H1 (cell line): ENCODE measurements around the gene ARHGAP21. TPM values are rescaled to one million over a fixed set of nuclear protein-coding genes. Genes with fewer than 3 reads are reported as not detected.

Experiments used
- CTCF ChIA-PET: fragments of 300-600 bp; sonication (Branson Sonifier 250); formaldehyde crosslinking; loops from one replicate; lab custom pipeline; 2021; ENCODE audit not compliant: partially characterized antibody; lab: Charles Lee
- POLR2A ChIA-PET: fragments of 300-600 bp; sonication (Branson Sonifier 250); formaldehyde crosslinking; loops from one replicate; lab custom pipeline; 2021; ENCODE audit warnings: inconsistent platforms; ENCODE audit not compliant: partially characterized antibody; lab: Charles Lee
- DNase-seq, 2 experiments: peaks; one replicate each; pipeline versions ENCODE4 v3.0.0 to v3.0.0-alpha.2; 2010 to 2022; ENCODE audit warnings: low spot score in 2 of 2, low read depth in 1 of 2, mixed read lengths in 1 of 2
- FAIRE-seq: peaks from 2 replicates; lab custom pipeline; 2011; peaks lifted over from hg19 to GRCh38; lab: Jason Lieb, UNC
- H2AFZ ChIP-seq: 2 replicates; pipeline ENCODE4 v1.8.1; 2012; ENCODE audit warnings: low read length, inconsistent platforms
- H2AK5ac ChIP-seq: 2 replicates; pipeline ENCODE4 v1.6.1; 2013; ENCODE audit warnings: low read depth, low read length
- H2BK120ac ChIP-seq: replicated peaks from 2 replicates; pipeline ENCODE3; 2013; ENCODE audit warnings: low read depth, low read length, inconsistent platforms
- H2BK12ac ChIP-seq: 2 replicates; pipeline ENCODE4 v1.6.1; 2013; ENCODE audit warnings: low read depth, low read length
- H2BK15ac ChIP-seq: 2 replicates; pipeline ENCODE4 v1.6.1; 2013; ENCODE audit warnings: low read length
- H2BK20ac ChIP-seq: 2 replicates; pipeline ENCODE4 v1.6.1; 2013; ENCODE audit warnings: low read length
- H2BK5ac ChIP-seq: 2 replicates; pipeline ENCODE4 v1.6.1; 2013; ENCODE audit warnings: low read depth, low read length
- H3K14ac ChIP-seq: 2 replicates; pipeline ENCODE4 v1.6.1; 2013; ENCODE audit warnings: inconsistent platforms; ENCODE audit not compliant: insufficient read length
- H3K18ac ChIP-seq: 2 replicates; pipeline ENCODE4 v1.6.1; 2013; ENCODE audit warnings: low read length; ENCODE audit errors: extremely low read depth
- H3K23ac ChIP-seq: 2 replicates; pipeline ENCODE4 v1.6.1; 2013; ENCODE audit warnings: inconsistent platforms; ENCODE audit not compliant: insufficient read length
- H3K23me2 ChIP-seq: 2 replicates; pipeline ENCODE4 v1.6.1; 2013; ENCODE audit warnings: low read depth, low read length
- H3K27ac ChIP-seq: 2 replicates; pipeline ENCODE4 v1.6.1; 2011; ENCODE audit warnings: low read depth, low read length, inconsistent platforms
- H3K27me3 ChIP-seq, 4 experiments: replicated peaks in 1 of 4; 1 replicate in 1 of 4; 2 replicates in 3 of 4; pipeline versions ENCODE4 v1.6.1 to v1.8.1; 2011 to 2013; ENCODE audit warnings: low read length in 3 of 4, mild to moderate bottlenecking in 3 of 4, inconsistent platforms in 2 of 4, mixed read lengths in 2 of 4, moderate library complexity in 1 of 4; ENCODE audit not compliant: control insufficient read depth in 3 of 4, insufficient read depth in 3 of 4; ENCODE audit errors: extremely low read depth in 1 of 4
- H3K36me3 ChIP-seq, 4 experiments: 2 replicates each; pipeline versions ENCODE4 v1.6.1 to v1.8.1; 2011 to 2013; ENCODE audit warnings: mild to moderate bottlenecking in 4 of 4, low read length in 3 of 4, moderate library complexity in 2 of 4, control low read depth in 1 of 4, inconsistent platforms in 1 of 4; ENCODE audit not compliant: insufficient read depth in 4 of 4, control insufficient read depth in 2 of 4
- H3K4ac ChIP-seq: replicated peaks from 2 replicates; pipeline ENCODE3; 2013; ENCODE audit warnings: low read length, low read depth, mixed read lengths, inconsistent platforms; ENCODE audit not compliant: insufficient read length
- H3K4me1 ChIP-seq, 4 experiments: replicated peaks in 1 of 4; 1 replicate in 1 of 4; 2 replicates in 3 of 4; pipeline versions ENCODE4 v1.6.1 to v1.8.1; 2011 to 2013; ENCODE audit warnings: low read length in 3 of 4, inconsistent platforms in 2 of 4, mixed read lengths in 1 of 4; ENCODE audit not compliant: insufficient read depth in 4 of 4, control insufficient read depth in 3 of 4
- H3K4me2 ChIP-seq, 2 experiments: 2 replicates each; pipeline versions ENCODE4 v1.6.1 to v1.8.1; 2011 to 2013; ENCODE audit warnings: low read depth in 2 of 2, low read length in 2 of 2, control low read depth in 1 of 2, inconsistent platforms in 1 of 2, mild to moderate bottlenecking in 1 of 2; ENCODE audit not compliant: insufficient read depth in 1 of 2
- H3K4me3 ChIP-seq, 4 experiments: fragments of 200-600, 300-600 bp in 1 of 4; sonication (generic), shearing (Covaris generic), sonication (Bioruptor Twin) in 1 of 4; 2 replicates each; pipeline versions ENCODE4 v1.5.1 to v1.8.1; 2011 to 2016; ENCODE audit warnings: low read length in 4 of 4, low read depth in 3 of 4, control low read depth in 2 of 4, inconsistent platforms in 2 of 4, mild to moderate bottlenecking in 2 of 4, mixed read lengths in 1 of 4, moderate library complexity in 1 of 4; ENCODE audit not compliant: insufficient read depth in 2 of 4; ENCODE audit errors: extremely low read depth in 1 of 4
- H3K56ac ChIP-seq: replicated peaks from 2 replicates; pipeline ENCODE3; 2013; ENCODE audit warnings: low read depth, mild to moderate bottlenecking, mixed read lengths, low read length, inconsistent platforms; ENCODE audit not compliant: insufficient read length
- H3K79me1 ChIP-seq: 2 replicates; pipeline ENCODE4 v1.6.1; 2013; ENCODE audit warnings: low read depth, low read length, control low read depth
- H3K79me2 ChIP-seq, 2 experiments: 2 replicates each; pipeline versions ENCODE4 v1.6.1 to v1.8.1; 2012 to 2013; ENCODE audit warnings: low read length in 2 of 2, mild to moderate bottlenecking in 2 of 2, inconsistent platforms in 1 of 2; ENCODE audit not compliant: insufficient read depth in 2 of 2, control insufficient read depth in 1 of 2
- H3K9ac ChIP-seq, 4 experiments: replicated peaks in 1 of 4; 1 replicate in 1 of 4; 2 replicates in 3 of 4; pipeline versions ENCODE4 v1.6.1 to v1.8.1; 2011 to 2013; ENCODE audit warnings: low read depth in 3 of 4, low read length in 3 of 4, control low read depth in 2 of 4, mild to moderate bottlenecking in 2 of 4, moderate library complexity in 2 of 4, inconsistent platforms in 1 of 4; ENCODE audit errors: extremely low read depth in 1 of 4
- H3K9me3 ChIP-seq, 2 experiments: 2 replicates each; pipeline versions ENCODE4 v1.6.1 to v1.8.1; 2012 to 2013; ENCODE audit warnings: mild to moderate bottlenecking in 2 of 2, moderate library complexity in 2 of 2, control low read depth in 1 of 2, inconsistent platforms in 1 of 2, low read depth in 1 of 2, low read length in 1 of 2, mixed read lengths in 1 of 2; ENCODE audit not compliant: insufficient read depth in 2 of 2
- H4K20me1 ChIP-seq, 2 experiments: replicated peaks in 1 of 2; 2 replicates each; pipeline versions ENCODE3 to v1.8.1; 2011 to 2013; ENCODE audit warnings: inconsistent platforms in 2 of 2, low read length in 2 of 2, mild to moderate bottlenecking in 1 of 2; ENCODE audit not compliant: insufficient read depth in 2 of 2, control insufficient read depth in 1 of 2
- H4K5ac ChIP-seq: 2 replicates; pipeline ENCODE4 v1.6.1; 2013; ENCODE audit warnings: low read length, low read depth, mixed read lengths, inconsistent platforms; ENCODE audit not compliant: insufficient read length
- H4K8ac ChIP-seq: 2 replicates; pipeline ENCODE4 v1.8.0; 2013; ENCODE audit warnings: mild to moderate bottlenecking, moderate library complexity, low read length, inconsistent platforms; ENCODE audit not compliant: insufficient read depth; ENCODE audit errors: extremely low read depth
- H4K91ac ChIP-seq: replicated peaks from 2 replicates; pipeline ENCODE3; 2013; ENCODE audit warnings: low read length, mixed read lengths, inconsistent platforms; ENCODE audit not compliant: insufficient read length
- CREB1 ChIP-seq: IDR thresholded peaks from 2 replicates; pipeline ENCODE4 v1.6.1; 2012; ENCODE audit warnings: inconsistent platforms
- KDM5A ChIP-seq: fragments of 200-600 bp; IDR thresholded peaks from 2 replicates; pipeline ENCODE4 v1.7.1; 2012; ENCODE audit warnings: mild to moderate bottlenecking, low read length, inconsistent platforms, mixed read lengths
- NANOG ChIP-seq: IDR thresholded peaks from 2 replicates; pipeline ENCODE4 v1.6.1; 2011; ENCODE audit warnings: low read length, low read depth, mild to moderate bottlenecking, inconsistent platforms; ENCODE audit not compliant: insufficient read depth, poor library complexity, severe bottlenecking
- NRF1 ChIP-seq: IDR thresholded peaks from 2 replicates; pipeline ENCODE4 v1.6.1; 2011; ENCODE audit warnings: mild to moderate bottlenecking, low read depth, low read length, improper control_type of control experiment
- POLR2AphosphoS5 ChIP-seq: IDR thresholded peaks from 2 replicates; pipeline ENCODE4 v1.6.1; 2011; ENCODE audit warnings: low read depth, low read length
- RXRA ChIP-seq: IDR thresholded peaks from 2 replicates; pipeline ENCODE4 v1.6.1; 2011; ENCODE audit warnings: low read depth, mild to moderate bottlenecking, low read length, moderate library complexity; ENCODE audit not compliant: insufficient read depth
- TEAD4 ChIP-seq: IDR thresholded peaks from 2 replicates; pipeline ENCODE4 v1.6.1; 2012; ENCODE audit warnings: low read depth, low read length, inconsistent platforms, mixed read lengths
- WGBS, 2 experiments: shearing (Covaris generic) in 1 of 2; methylation state at CpG; one replicate each; pipeline versions ENCODE4 v1.1.6 to v1.1.7; 2013 to 2015; ENCODE audit warnings: low lambda C conversion rate in 2 of 2, mixed read lengths in 2 of 2, inconsistent platforms in 1 of 2, low coverage in 1 of 2, missing lambda C conversion rate in 1 of 2; ENCODE audit not compliant: insufficient replicate concordance in 2 of 2, insufficient coverage in 1 of 2, insufficient read length in 1 of 2; ENCODE audit errors: extremely low coverage in 1 of 2, missing lambda C conversion rate in 1 of 2; 5-methylcytosine and 5-hydroxymethylcytosine counted together
- polyA plus RNA-seq, 7 experiments: library from polyadenylated mRNA; depleted of rRNA in 3 of 7; stranded (reverse) in 5 of 7; unstranded in 2 of 7; fragments of >200 nt in 5 of 7; fragments of 200-250 nt in 2 of 7; gene quantifications; 1 replicate in 5 of 7; 2 replicates in 1 of 7; 4 replicates in 1 of 7; pipeline versions ENCODE4 v1.2.1 to v1.2.3, GENCODE V29; 2011 to 2013; ENCODE audit warnings: missing spikeins in 2 of 7, mixed read lengths in 2 of 7
- total RNA-seq: library from RNA; stranded (reverse); fragmentation: NEBNext Ultra II Directional; extraction: Animal tissue kit (Norgen Biotek cat#: 25700); gene quantifications from 2 replicates; pipeline ENCODE4 v1.2.1, GENCODE V29; 2021
- TF ChIP-seq, protein P1 (sequence below): IDR thresholded peaks from 2 replicates; pipeline ENCODE4 v1.6.1; 2012; ENCODE audit warnings: inconsistent platforms

The ARHGAP21 gene
- total and polyA plus RNA-seq, 2 of the 8 experiments (the other 6 are each of a cell fraction or from before 2014, with no cell fraction given) = 14.4 to 35.3 TPM

GRCh38 chr10:24579906-24580305 is 143.8 kb downstream of the ARHGAP21 start:
- H4K20me1 ChIP-seq = no peaks in the 10 kb centered on the region
- 60% methylated on average over 4 of the region's 4 CpGs; no CpG with 5 or more reads in 1 of the 2 experiments for WGBS, 2 experiments
- H2AFZ ChIP-seq = no peak overlapping the region
- CTCF ChIA-PET = interaction anchor here (0.9 to 1.2 kb wide), 3 partner anchors 11 to 647 kb away, joined by 3 to 5 read pairs (median 3); no protein-coding TSS in a partner anchor
- no peaks in the 10 kb centered on the region; a peak in 2 of 7 replicates for H3K4me1 ChIP-seq
- TF ChIP-seq KDM5A = no peak
- TF ChIP-seq CREB1 = no peak
- no peak for TF ChIP-seq TEAD4
- no peak for TF ChIP-seq NRF1
- no peak for TF ChIP-seq NANOG
- no peak for TF ChIP-seq POLR2AphosphoS5
- TF ChIP-seq, protein P1, sequence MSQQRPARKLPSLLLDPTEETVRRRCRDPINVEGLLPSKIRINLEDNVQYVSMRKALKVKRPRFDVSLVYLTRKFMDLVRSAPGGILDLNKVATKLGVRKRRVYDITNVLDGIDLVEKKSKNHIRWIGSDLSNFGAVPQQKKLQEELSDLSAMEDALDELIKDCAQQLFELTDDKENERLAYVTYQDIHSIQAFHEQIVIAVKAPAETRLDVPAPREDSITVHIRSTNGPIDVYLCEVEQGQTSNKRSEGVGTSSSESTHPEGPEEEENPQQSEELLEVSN = no peak
- TF ChIP-seq RXRA = no peak
- no peak overlapping the region for H2BK12ac ChIP-seq
- no peak overlapping the region for H3K4me2 ChIP-seq
- no peak overlapping the region for H3K27ac ChIP-seq
- DNase-seq (no peak), FAIRE-seq (peak; percentile 60)
- no peak overlapping the region for H3K23ac ChIP-seq
- H4K5ac ChIP-seq = no peak overlapping the region
- H3K79me2 ChIP-seq = no peaks in the 10 kb centered on the region
- H3K4me3 ChIP-seq = no peak overlapping the region
- H2BK15ac ChIP-seq = no peak overlapping the region
- H3K27me3 ChIP-seq = peaks cover 0 to 1% (median 0%) of the 10 kb centered on the region in 4 experiments; a peak in 1 of 7 replicates
- H4K91ac ChIP-seq = no peak overlapping the region
- H4K8ac ChIP-seq = no peak overlapping the region
- H2BK5ac ChIP-seq = no peak overlapping the region
- H3K14ac ChIP-seq = no peak overlapping the region
- no peak overlapping the region for H2AK5ac ChIP-seq
- H3K18ac ChIP-seq = no peak overlapping the region
- no peaks in the 10 kb centered on the region for H3K23me2 ChIP-seq
- no peak overlapping the region for H3K9ac ChIP-seq
- H3K36me3 ChIP-seq = peaks cover 0 to 4% (median 1%) of the 10 kb centered on the region in 4 experiments; a peak in 1 of 8 replicates
- H3K4ac ChIP-seq = no peak overlapping the region
- H2BK20ac ChIP-seq = no peak overlapping the region
- POLR2A ChIA-PET = interaction anchor here (1.4 kb wide), 1 partner anchor 10 kb away, joined by 3 read pairs; no protein-coding TSS in a partner anchor
- H3K56ac ChIP-seq = no peak overlapping the region
- H2BK120ac ChIP-seq = no peak overlapping the region
- no peaks in the 10 kb centered on the region for H3K9me3 ChIP-seq
- no peaks in the 10 kb centered on the region for H3K79me1 ChIP-seq
